Measurements from ENCODE around the gene NEDD1.

The NEDD1 gene

DNA sequence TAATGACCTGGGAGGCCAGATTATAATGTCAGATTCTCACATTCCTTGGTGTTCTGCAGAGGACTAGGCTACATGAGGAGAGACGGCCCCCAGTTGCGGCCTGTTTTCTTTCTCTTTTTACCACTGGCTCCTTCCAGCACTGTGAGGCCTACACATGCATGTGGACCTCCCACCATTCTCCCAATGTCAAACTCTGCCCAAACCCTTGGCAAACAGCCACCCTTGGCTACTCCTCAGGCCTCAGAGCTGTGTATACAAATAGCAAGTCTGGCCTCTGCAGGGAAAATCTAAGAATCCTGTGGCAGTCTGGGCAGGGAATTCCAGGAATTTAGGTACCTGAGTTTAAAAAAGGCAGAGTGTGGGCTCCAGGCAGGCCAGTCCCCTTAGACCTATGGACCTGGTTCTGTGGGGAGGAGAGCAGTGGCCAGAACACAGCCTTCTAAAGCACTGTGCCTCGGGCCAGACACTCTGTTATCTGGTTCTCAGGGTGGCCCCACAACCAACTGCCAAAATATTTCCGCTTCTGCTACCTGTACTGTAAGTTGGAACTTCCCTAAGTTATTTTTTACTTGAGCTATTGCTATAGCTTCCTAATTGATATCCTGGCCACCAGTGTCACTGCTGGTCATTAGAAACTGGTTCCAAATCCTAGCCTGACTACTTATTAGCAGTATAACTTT lies 19.9 kb upstream of the NEDD1 start:
- H3K36me3 ChIP-seq (ENCODE audit: low read length), result no peaks in the 10 kb centered on the region
- H3K4me3 ChIP-seq (ENCODE audit: insufficient read depth, low read length, poor library complexity, severe bottlenecking), result no peak overlapping the region
- H3K27me3 ChIP-seq (ENCODE audit: low read length), result no peaks in the 10 kb centered on the region
- TF ChIP-seq EZH2phosphoT487 (conservative IDR thresholded peaks at IDR 0.05; ENCODE audit: low read length), result no peak
- TF ChIP-seq, protein P1, sequence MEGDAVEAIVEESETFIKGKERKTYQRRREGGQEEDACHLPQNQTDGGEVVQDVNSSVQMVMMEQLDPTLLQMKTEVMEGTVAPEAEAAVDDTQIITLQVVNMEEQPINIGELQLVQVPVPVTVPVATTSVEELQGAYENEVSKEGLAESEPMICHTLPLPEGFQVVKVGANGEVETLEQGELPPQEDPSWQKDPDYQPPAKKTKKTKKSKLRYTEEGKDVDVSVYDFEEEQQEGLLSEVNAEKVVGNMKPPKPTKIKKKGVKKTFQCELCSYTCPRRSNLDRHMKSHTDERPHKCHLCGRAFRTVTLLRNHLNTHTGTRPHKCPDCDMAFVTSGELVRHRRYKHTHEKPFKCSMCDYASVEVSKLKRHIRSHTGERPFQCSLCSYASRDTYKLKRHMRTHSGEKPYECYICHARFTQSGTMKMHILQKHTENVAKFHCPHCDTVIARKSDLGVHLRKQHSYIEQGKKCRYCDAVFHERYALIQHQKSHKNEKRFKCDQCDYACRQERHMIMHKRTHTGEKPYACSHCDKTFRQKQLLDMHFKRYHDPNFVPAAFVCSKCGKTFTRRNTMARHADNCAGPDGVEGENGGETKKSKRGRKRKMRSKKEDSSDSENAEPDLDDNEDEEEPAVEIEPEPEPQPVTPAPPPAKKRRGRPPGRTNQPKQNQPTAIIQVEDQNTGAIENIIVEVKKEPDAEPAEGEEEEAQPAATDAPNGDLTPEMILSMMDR (IDR thresholded peaks at IDR 0.05; ENCODE audit: insufficient read depth, low read length, poor library complexity, severe bottlenecking), result no peak
- no peaks in the 10 kb centered on the region for H4K20me1 ChIP-seq (ENCODE audit: low read depth, low read length)
- H3K79me2 ChIP-seq (ENCODE audit: insufficient read depth, low read length), result no peaks in the 10 kb centered on the region
- no peak overlapping the region for H3K4me2 ChIP-seq (ENCODE audit: low read depth, low read length, poor library complexity, severe bottlenecking)
- no peaks in the 10 kb centered on the region for H3K9me3 ChIP-seq (ENCODE audit: insufficient read depth, low read length)
- no peaks in the 10 kb centered on the region for H3F3A ChIP-seq (ENCODE audit: insufficient read depth)
- no peak overlapping the region for H3K9ac ChIP-seq (ENCODE audit: low read length)
- H2AFZ ChIP-seq (ENCODE audit: low read depth, low read length, severe bottlenecking), result no peak overlapping the region
- H3K9me2 ChIP-seq (replicated peaks; ENCODE audit: insufficient read depth, low read length), result no peaks in the 10 kb centered on the region
- H3K27ac ChIP-seq (ENCODE audit: low read depth, low read length), result no peak overlapping the region

DNA sequence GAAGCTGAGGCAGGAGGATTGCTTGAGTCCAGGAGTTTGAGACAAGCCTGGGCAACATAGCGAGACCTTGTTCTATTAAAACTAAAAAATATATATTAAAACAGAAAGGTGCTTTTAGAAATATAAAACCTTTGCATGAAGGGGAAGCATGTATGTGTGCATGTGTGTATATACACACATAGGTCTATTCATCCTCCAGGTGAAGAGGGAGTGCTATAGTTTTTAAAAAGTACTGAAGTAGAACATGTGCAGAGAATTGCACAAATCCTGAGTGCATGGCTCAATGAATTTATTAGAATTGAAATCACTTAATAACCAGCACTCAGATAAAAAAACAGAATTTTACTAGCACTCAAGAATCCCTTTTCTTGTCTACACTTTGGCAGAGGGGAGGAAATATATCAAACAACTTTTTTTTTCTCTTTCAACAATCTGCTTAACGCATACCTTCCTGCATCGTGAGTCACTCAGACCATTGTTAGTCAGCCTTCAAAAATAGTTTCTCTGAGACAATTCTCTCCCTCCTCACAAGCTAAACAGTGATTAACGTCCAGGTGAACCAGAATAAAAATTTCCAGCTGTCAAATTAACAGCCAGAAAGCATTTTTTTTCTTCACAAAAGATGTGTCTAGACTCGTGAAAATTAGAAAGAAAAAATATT lies 17.7 kb upstream of the NEDD1 start:
- Histone ChIP-seq H2AFZ (ENCODE audit: low read depth, low read length, severe bottlenecking) (no peak overlapping the region), H3K27me3 (ENCODE audit: low read length) (no peaks in the 10 kb centered on the region), H3K9me3 (ENCODE audit: insufficient read depth, low read length) (no peaks in the 10 kb centered on the region), H3K4me3 (ENCODE audit: insufficient read depth, low read length, poor library complexity, severe bottlenecking) (no peak overlapping the region), H3K36me3 (ENCODE audit: low read length) (no peaks in the 10 kb centered on the region), H3K9me2 (replicated peaks; ENCODE audit: insufficient read depth, low read length) (no peaks in the 10 kb centered on the region), H4K20me1 (ENCODE audit: low read depth, low read length) (no peaks in the 10 kb centered on the region), H3K4me2 (ENCODE audit: low read depth, low read length, poor library complexity, severe bottlenecking) (no peak overlapping the region), H3K27ac (ENCODE audit: low read depth, low read length) (no peak overlapping the region), H3F3A (ENCODE audit: insufficient read depth) (no peaks in the 10 kb centered on the region), H3K79me2 (ENCODE audit: insufficient read depth, low read length) (no peaks in the 10 kb centered on the region), H3K9ac (ENCODE audit: low read length) (no peak overlapping the region)
- TF ChIP-seq, protein P1 (IDR thresholded peaks at IDR 0.05; ENCODE audit: insufficient read depth, low read length, poor library complexity, severe bottlenecking), result no peak
- TF ChIP-seq EZH2phosphoT487 (conservative IDR thresholded peaks at IDR 0.05; ENCODE audit: low read length), result no peak

DNA sequence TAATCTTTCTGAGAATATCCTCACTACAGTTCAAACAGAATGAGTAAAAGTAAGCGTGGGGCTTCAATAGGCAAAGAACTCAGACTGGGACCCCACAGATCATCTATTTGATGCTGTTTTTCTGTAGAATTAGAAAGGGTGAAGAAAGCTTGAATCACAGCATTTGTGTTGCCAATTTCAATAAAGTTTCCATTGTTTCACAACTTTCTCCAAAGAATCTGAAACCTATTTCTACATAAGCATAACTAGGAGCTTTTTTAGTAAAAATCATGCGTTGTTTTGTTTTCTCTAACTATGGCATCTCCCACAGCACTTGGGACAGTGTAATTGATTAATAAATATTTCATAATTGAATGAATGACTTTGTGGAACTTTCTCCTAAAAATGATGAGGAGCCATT lies 16.7 kb upstream of the NEDD1 start:
- TF ChIP-seq, protein P1 (IDR thresholded peaks at IDR 0.05; ENCODE audit: insufficient read depth, low read length, poor library complexity, severe bottlenecking), result no peak
- no peak for TF ChIP-seq EZH2phosphoT487 (conservative IDR thresholded peaks at IDR 0.05; ENCODE audit: low read length)
- Histone ChIP-seq H3K27me3 (ENCODE audit: low read length) (no peaks in the 10 kb centered on the region), H4K20me1 (ENCODE audit: low read depth, low read length) (no peaks in the 10 kb centered on the region), H3K36me3 (ENCODE audit: low read length) (no peaks in the 10 kb centered on the region), H3K4me3 (ENCODE audit: insufficient read depth, low read length, poor library complexity, severe bottlenecking) (no peak overlapping the region), H2AFZ (ENCODE audit: low read depth, low read length, severe bottlenecking) (no peak overlapping the region), H3K9me3 (ENCODE audit: insufficient read depth, low read length) (no peaks in the 10 kb centered on the region), H3F3A (ENCODE audit: insufficient read depth) (no peaks in the 10 kb centered on the region), H3K79me2 (ENCODE audit: insufficient read depth, low read length) (no peaks in the 10 kb centered on the region), H3K9ac (ENCODE audit: low read length) (no peak overlapping the region), H3K4me2 (ENCODE audit: low read depth, low read length, poor library complexity, severe bottlenecking) (no peak overlapping the region), H3K9me2 (replicated peaks; ENCODE audit: insufficient read depth, low read length) (no peaks in the 10 kb centered on the region), H3K27ac (ENCODE audit: low read depth, low read length) (no peak overlapping the region)
